NCI-H1417 treated with DMSO at 0.1 percent for 48 hours (cell line): Measurements from ENCODE around the gene WDFY1.
A peak's percentile ranks its signal among the peaks of the same experiment; 100 is the strongest.
"Not testable (repeated sequence)": the region's sequence is repeated elsewhere in the genome, so short reads cannot be mapped to it uniquely, and the experiment has no call there.

Source experiments
- DNase-seq: peaks from one replicate; lab custom pipeline; 2025; lab: John Stamatoyannopoulos, UW

WDFY1 gene

DNA sequence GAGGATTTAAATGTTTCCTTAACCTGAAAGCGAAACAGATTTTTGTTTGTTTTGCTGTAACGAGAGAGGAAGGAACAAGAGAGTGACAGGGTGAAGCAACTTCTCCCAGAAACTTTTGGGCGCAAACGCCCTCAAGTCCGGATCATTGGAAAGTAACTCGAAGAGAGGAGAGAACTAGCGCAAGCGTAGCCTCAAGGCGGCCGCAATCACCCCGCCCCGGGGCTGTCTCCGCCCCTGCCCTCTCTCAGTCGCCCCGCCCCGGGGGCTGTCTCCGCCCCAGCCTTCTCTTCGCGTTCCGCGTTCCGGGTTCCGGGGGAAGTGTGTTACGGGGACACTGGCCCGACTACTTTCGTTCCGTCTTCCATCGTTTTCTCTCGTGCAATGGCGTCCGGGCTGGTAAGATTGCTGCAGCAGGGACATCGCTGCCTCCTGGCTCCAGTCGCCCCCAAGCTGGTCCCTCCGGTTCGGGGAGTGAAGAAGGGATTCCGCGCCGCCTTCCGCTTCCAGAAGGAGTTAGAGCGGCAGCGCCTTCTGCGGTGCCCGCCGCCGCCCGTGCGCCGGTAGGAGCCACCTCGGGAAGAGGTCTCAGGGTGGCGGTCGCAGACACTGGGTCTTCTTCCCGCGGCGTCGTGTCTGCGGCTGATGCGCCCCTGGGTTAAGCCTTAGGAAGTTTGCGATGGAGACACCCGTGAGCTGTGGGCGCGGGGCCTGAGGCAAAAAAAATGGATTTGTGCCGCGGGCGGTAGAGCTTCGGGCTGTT lies 12.1 kb upstream of the WDFY1 start, which contains the start of gene MRPL44:
Gene MRPL44 (plus strand): TSS at position 372 of the 760 bp plus-strand sequence. CDS start 10 bp downstream, at position 382.
- peak; percentile 56 for DNase-seq

DNA sequence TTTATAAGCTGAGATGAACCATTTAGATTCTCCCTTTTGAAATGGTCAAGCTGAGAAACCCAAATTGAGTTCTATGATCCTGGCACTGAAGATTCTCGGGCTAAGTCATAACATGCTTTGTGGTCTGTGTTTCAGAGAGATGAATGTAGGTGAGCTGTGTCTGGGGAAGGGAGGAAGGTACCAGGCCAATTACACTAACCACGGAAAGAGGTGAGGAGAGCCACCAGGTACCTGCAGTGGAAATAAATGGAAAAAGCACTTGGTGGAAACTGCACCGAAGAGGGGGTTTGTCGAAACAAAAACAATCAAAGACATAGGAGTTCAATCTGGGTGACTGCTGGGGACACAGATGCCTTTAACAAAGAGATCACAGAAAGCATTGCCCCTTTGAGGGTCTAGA lies 11.2 kb upstream of the WDFY1 start:
- DNase-seq, result no peak

DNA sequence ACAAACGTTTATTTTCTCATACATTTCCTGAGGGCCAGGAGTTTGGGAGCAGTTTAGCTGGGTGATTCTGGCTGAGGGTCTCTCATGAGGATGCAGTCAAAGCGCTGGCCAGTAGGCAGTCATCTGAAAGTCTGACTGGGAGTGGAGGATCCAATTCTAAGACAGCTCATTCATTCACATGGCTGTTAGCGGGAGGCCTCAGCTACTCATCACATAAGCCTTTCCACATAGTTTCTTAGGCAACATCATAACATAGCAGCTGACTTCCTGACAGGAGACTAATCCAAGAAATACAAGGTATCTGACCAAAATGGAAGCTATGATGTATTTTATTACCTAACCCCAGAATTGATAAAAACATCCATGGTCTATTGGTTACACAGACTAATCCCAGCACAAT lies 9.3 kb upstream of the WDFY1 start:
- no peak for DNase-seq

DNA sequence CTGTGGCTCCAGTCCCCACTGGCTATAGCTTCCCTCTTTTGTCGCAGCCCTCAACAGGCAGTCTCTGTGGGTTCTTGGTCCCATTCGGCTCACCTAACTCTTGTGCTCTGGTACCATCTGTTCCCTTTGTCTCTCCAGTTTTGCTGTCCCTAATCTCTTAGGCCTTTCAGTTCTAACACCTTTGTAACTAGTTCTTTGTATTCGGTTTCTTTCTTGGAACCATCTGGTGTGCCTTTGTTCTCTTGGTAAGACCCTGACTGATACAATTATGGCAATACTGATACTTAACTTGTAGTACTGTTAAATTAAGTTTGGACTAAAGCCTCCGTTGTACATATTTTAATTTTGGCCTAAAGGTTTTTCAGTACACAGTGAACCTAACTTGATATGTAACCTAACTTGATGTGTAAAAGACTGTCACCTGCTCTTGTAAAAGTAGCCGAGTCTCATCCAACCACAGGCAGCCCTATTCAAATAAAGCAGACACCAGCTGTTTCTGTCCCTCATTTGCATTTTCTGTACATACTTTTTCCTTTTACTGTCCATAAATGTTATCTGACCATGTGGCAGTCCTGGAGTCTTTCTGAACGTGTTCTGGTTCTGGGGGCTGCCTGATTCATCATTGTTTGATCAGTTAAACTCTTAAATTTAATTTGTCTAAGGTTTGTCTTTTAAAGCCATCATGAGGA lies 7.3 kb upstream of the WDFY1 start:
- DNase-seq, result no peak

DNA sequence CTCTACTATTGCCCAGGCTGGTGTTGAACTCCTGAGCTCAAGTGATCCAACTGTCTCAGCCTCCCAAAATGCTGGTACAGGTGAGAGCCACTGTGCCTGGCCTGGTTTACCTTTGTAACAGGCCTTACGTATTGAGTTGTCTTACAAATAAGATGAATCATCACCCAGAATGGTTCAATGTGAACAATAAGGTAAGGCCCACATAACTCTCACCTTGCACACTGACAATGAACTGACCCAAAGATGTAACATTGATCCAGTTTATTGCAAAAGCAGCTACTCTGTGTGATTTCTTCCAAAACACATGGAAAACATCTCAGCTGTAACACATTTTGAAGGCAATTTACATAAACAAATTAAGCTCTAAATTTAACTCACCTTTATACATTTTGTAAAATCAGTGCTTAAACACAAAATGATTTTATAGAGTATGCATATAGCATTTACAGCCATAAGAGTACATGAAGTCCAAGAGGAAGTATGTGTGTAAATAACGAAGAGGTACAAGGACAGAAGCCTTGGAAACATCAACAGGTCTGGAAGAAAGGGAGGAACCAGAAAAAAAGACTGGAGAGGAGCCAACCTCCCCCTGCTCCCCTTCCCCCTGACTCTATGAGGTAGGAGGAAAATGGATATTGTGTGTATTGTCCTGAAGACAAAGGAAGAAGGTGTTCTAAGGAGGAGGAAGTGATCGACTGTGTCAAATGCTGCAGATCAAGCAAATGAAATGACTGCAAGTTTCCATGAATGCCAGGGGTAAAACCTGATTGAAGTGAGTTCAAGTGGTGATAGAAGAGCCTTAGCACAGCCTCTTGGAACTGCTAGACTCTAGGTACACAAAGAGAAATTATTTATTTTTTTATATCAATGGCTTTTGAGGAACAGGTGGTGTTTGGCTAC lies 5.6 kb upstream of the WDFY1 start:
- no peak for DNase-seq

DNA sequence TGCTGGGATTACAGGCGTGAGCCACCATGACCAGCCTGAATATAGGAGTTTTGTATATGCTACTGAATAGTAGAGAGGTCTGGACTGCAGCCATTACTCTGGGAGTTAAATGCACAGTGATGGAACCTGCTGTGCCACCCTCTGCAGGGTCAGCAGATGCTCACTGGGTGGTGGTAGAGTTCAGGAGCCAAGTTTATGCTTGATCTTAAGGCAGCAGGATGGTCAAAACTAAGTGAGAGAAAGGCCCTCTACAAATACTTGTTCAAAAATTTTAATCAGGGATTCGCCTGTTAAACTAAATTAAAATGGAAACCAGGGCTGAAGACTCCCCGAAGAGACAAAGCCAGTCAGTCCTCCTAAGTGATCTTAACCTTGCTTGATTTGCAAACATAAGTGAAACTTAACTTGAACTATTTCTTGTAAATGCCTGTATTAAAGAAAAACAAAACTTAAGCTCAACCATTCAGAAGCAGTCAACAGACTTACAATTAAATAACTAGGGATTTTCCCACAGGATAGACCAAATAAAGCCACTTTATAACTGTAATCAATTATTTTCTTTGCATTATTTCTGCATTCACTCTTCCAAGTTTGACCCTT lies 4.2 kb upstream of the WDFY1 start:
- no peak for DNase-seq

DNA sequence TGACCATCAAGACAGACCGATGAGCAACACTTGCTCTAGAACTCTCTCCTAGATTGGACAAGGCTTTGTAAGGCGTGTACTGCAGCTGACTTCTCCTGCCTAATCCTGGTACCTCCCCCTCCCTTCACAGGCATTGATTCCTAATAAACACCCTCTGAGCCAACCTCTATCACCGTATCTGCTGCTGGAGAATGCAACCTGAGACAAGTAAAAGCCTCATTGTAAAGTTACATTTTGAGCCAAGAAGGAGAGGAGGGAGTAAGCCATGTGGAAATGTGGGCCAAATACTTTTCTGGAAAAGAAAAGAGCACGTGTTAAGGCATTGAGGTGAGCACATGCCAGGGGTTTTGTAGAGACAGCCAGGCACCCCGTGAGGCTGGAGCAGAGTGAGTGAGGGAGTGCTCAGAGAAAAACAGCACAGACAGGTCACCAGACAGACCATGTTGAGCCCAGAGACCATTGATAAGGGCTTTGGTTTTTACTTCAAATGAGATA lies 2.6 kb upstream of the WDFY1 start:
- no peak for DNase-seq

DNA sequence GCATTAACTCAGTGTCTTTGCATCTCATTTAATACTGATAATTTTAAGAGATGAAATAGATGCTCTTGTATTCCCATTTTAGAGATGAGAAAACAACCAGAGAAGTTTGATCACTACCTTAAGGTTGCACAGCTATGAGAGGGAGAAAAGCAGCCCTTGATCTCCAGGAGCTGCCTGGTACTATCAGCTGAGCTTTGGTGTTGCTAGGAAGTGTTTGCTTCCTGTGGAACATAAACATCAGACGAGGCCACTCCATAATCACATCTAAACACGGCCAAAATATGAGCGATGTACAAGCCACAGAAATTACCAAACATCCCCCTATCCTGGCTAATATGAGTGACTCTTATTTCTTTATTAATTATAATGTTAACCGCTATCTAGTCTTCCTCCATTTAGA lies 620 bp upstream of the WDFY1 start:
- DNase-seq, result no peak

DNA sequence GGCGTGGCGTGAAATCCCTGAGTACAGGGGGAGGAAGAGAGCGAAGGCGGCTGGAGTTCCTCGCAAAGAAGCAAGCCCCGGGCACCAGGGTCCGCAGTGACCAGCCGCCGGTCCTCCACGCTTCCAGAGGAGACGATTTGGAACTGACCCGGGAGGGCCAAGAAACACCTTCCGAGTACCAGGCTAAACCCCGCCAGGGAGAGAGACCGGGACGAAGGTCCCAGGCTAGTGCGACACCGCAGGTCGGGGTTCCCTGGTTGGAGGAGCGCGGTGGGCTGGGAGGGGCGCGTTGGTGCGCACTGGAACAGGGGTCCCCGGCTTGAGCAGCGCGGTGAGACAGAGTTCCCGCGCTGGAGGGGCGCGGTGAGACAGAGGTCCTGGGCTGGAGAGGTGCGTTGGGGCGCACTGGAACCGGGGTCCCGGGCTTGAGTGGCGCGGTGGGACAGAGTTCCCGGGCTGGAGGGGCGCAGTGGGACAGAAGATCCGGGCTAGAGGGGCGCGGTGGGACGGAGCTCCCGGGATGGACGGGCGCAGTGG lies 901 bp downstream of the WDFY1 start:
- no peak for DNase-seq

DNA sequence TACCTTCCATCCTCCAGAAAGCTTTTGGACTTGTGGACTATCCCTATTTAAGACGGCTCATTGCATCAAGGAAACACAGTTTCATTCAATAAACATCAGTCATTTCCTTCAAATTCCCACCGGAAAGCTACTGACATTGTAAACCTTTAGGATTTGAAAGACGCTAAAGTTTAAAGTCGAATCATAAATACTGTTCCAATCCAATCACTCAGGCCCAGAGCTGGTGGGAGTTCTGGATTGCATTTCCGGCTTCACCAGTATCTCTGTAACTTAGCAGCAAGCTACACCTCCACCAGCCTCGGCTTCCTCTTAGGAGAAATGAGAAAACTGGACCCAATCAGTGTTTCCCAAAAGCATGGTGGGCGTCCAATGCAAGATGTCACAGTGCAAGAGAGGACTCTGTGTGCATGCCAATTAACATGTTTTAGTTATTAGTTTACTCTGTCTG lies 1.6 kb downstream of the WDFY1 start:
- DNase-seq, result no peak

DNA sequence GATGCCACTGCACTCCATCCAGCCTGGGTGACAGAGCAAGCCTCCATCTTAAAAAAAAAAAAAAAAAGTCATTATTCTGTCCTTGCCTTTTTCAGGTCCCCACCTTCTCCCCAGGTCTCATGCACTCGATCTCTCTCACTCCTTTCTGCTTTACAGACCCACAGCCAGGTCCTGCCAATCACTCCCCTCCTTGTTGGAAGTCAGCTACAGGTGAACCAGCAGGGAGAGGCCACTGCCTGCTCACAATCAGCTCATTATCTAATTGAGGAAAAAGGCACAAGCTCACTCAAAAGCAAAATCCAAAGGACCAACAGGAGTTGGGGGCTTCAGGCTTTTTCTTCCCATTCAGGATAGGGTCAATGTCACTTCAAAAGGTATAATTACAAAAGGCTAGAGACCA lies 2.0 kb downstream of the WDFY1 start:
- DNase-seq, result no peak

DNA sequence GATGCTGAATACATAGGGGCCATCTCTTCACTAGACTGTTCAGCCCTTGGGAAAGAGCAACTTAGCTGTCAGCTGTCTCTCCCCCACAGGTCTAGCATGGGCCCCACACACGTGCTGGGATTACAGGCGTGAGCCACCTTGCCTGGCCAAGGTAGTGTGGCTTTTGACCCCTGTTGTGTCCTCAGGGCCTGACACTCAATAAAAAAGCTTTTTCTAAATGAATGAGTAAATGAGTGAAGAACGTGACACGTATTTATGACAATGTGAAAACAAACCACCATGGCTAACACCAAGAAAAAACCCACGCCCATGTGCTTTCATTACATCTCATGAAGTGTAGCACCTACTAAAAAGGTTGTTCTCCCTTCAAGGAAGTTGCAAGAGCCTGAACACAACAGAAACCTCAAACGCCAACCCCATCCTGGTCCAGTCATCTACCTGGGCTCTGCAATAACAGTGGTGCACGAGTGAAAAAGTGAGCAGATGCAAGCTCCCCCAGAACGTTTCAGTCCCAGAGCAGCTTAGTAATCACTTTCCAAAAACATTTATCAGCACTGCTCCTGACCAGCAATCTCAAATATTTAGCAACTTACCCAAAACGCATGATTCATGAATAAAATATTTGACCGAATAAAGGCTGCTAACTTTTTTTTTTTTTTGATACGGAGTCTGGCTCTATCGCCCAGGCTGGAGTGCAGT lies 3.4 kb downstream of the WDFY1 start:
- no peak for DNase-seq

DNA sequence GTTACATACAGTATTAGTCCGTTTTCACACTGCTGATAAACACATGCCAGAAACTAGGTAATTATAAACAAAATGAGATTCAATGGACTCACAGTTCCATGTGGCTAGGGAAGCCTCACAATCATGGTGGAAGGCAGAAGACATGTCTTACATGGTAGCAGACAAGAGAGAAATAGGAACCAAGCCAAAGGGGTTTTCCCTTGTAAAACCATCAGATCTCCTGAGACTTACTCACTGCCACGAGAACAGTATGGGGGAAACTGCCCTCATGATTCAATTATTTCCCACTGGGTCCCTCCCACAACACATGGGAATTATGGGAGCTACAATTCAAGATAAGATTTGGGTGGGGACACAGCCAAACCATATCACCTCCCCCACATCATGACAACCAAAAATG lies 5.7 kb downstream of the WDFY1 start:
- DNase-seq, result not testable (repeated sequence)

DNA sequence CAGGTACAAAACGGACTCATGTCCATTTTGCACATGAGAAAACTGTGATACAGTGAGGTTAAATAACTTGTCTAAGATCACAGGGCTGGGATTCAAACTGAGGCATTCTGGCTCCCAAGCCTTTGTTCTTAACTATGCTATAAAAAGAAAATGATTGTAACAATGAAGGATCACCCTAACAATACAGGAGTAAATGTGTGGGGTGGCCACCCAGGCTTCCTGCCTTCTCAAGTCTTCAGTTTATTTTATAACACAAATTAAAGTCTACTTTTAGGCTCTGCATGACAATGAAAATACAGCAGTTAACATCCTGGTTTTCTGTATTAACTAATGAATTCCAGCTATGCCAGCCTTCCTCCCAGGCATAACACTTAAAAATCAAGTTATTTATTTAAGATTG lies 7.6 kb downstream of the WDFY1 start:
- no peak for DNase-seq

DNA sequence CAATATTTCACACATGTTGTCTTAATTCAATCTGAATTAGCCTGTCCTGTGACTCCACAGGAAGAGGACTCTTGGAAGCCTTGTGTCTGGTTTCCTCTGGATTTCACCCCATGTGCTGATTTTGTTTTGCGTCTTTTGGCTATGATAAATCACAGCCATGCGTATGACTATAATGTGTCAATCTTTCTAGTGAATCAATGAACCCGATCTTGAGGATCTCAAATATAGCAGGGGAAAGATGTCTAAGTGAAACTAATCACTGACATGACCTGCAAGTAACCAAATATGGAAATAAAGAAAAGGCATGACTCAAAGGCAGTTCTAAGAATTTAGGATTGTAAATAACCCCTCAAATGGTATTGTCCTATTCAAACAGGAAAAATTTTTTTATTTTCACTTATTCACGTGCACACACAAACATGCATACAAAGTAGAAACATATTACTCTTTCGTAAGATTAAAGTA lies 8.2 kb downstream of the WDFY1 start:
- DNase-seq, result no peak

DNA sequence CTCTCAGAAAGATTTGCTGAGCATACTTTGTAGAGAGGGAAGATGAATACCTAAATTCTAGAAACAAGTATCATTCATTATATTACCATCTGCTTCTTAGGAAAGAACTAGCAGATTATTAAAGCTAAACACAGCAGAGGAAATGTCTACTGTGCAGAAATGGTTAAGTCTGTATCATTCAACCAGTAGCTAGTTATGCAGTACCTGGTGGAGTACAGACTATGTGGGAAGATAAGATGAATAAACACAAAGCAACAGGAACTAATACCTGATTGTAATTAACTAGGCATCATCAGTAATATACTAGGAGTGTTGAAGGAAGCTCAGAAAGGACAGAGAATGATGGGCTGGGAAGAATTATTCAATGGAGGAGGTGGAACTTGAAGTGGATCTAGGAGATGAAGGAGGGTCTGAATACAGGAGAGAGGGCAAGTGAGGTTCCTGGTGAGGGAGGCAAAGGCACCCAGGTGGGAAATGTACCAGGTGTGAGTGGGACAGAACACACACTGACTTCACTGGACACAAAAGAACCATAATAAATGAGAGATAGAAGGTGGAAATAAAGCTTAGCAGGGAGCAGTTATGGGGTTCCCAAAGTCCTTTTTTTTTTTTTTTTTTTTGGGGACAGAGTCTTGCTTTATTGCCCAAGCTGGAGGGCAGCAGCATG lies 9.5 kb downstream of the WDFY1 start:
- no peak for DNase-seq

DNA sequence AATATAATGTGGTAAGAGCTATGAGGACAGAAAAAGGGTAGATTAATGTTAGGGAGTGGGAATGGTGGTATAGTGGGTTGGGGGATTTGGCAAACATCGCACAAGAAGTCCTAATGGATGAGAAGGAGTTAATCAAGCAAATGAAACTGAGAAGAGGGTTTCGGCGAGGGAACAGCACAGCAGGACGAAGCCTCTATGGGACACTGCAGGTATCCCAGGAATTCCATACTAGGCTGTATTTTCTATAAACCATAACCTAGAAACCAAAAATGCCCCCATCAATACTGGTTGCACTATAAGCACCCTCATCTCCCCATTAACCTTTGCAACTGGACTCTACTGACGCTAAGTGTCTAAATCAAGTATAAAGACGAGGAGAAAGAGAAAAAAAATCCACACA lies 10.3 kb downstream of the WDFY1 start:
- DNase-seq, result no peak

DNA sequence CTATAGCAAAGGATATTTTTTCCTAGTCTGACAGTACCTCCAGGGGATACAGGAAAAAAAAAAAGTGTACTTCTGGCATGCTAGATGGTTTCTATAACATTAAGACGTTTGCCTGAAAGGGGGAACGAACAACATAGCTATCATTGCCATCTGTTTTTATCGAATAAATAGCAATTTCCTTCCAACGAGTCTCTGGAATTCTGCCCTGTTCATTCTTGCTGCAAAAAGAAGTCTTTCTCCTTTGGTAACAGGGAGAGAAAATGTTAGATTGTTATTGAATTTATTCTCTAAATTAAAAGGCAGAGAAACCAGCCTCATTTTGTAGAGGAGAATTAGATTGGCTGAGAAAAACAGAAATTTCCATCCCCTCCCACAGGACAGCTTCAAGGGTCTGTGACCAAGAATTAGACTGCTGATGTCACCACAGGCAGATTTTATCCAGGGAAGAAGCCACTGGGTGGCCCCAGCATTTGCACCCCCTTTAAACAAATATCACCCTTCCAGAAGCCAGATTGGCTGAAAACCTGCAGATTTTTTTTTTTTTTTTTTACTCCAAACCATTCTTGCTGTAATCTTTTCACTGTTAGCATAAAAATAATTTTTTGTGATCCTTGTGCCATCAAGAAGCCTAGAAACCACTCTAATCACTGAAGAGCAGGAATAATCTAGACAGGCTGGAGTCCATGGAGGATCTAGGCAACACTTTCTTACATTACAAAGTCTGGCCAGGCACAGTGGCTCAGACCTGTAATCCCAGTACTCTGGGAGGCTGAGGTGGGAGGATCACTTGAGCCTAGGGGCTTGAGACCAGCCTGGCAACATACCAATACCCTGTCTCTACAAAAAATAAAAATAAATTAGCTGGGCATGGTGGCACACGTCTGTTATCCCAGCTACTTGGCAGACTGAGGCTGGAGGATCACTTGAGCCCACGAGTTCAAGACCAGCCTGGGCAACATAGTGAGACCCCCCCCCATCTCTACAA lies 12.0 kb downstream of the WDFY1 start:
- no peak for DNase-seq
